Measurements from ENCODE around the gene TNP2. TPM values are rescaled to one million over a fixed set of nuclear protein-coding genes. Genes with fewer than 3 reads are reported as not detected.
"Not testable (repeated sequence)": the region's sequence is repeated elsewhere in the genome, so short reads cannot be mapped to it uniquely, and the experiment has no call there.

The TNP2 gene
- total and polyA plus RNA-seq, 8 donors: not detected

DNA sequence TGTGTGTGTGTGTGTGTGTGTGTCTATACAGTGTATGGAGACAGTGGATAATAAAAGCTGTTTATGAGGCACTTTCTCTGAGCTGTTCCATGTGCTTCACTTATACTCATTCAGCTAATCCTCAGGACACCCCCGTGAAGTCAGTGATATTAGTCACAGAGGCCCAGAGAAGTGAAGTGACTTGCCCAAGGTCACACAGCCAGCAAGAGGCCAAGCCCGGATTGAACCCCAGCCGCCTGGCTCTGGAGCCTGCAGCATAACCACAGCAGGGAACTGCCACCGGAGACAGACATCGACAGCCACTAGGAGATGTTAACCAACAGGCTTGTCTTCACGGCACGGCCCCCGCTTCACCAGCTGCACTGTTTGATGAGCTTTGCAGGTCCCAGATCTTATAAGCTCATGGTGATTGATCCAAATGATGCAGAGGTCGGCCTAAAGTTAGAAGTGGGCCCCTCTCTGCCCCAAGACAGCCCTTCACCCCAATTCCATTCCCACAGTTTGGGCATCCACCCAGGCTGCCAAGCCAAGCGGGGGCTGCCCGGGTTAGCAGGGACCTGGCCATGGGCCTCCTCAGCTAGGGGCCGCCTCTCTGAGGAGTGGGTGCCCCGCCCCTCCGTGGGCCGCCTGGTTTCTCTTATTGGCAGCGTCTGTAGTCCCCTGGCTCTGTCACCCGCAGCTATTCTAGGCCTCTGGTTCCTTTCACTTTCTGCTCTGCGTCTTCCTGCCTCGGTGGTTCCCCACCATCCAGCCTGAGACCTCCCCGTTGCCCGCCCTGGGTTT is 44.0 kb downstream of the TNP2 start:
- ATAC-seq: peak in 3 of 4 donors; percentile 29 to 47 (median 44)
- FAIRE-seq: no peak
- no peaks in the 10 kb centered on the region for H3K27me3 ChIP-seq
- no peaks in the 10 kb centered on the region for H3K9me3 ChIP-seq
- H3K4me3 ChIP-seq: no peak overlapping the region
- no peaks in the 10 kb centered on the region for H3K36me3 ChIP-seq
- no peak overlapping the region for H3K27ac ChIP-seq
- no peak for DNase-seq
- WGBS, 2 donors: 62 to 73% methylated on average over 21 of the region's 21 CpGs
- intact Hi-C loops (cut with DNase I): no loop called here
- TF ChIP-seq, protein P1, sequence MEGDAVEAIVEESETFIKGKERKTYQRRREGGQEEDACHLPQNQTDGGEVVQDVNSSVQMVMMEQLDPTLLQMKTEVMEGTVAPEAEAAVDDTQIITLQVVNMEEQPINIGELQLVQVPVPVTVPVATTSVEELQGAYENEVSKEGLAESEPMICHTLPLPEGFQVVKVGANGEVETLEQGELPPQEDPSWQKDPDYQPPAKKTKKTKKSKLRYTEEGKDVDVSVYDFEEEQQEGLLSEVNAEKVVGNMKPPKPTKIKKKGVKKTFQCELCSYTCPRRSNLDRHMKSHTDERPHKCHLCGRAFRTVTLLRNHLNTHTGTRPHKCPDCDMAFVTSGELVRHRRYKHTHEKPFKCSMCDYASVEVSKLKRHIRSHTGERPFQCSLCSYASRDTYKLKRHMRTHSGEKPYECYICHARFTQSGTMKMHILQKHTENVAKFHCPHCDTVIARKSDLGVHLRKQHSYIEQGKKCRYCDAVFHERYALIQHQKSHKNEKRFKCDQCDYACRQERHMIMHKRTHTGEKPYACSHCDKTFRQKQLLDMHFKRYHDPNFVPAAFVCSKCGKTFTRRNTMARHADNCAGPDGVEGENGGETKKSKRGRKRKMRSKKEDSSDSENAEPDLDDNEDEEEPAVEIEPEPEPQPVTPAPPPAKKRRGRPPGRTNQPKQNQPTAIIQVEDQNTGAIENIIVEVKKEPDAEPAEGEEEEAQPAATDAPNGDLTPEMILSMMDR (IDR thresholded peaks at IDR 0.05): no peak
- H3K4me1 ChIP-seq: no peaks in the 10 kb centered on the region

DNA sequence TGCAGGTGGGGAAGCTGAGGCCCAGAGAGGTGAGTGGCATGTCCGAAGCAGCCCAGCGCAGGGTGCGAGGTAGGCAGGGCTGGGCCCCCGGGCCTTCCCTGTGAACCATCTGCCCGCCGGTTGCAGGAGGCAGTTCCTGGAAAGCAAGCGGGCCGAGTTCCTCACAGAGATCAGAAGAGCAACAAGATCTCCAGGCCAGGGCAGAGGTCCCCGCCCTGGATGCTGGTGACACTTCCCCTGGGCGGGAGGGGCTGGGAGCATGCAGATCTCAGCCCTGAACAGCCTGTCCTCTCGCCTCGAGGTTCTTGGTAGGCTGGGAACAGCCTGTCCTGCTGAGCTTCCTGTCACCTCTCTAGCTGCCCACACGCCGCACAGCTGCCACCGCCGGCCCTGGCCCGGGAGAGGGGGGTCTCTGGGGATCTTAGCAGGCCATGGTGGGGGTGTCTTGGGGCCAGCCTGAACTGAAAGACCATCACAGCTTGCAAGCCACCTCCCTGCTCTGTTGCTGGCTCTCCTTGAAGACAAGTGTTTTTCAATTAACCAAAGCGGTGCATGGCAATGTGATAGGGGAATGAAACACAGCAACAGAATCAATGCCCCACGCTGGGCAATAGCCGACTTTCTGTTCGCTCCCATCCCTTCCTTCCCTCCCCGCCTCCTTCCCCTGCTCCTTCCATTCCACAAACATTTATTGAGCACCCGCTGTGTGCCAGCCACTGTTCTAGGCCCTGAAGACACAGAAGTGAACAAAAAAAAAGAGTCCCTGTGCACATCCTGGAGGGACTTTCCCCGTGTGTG is 44.8 kb downstream of the TNP2 start:
- FAIRE-seq (no peak), ATAC-seq (peak in 3 of 4 donors; percentile 67 to 85 (median 78)), DNase-seq (no peak)
- Histone ChIP-seq H3K27ac (no peak overlapping the region), H3K9me3 (no peaks in the 10 kb centered on the region), H3K27me3 (no peaks in the 10 kb centered on the region), H3K4me3 (no peak overlapping the region), H3K36me3 (no peaks in the 10 kb centered on the region), H3K4me1 (no peaks in the 10 kb centered on the region)
- intact Hi-C loops (cut with DNase I): no loop called here
- TF ChIP-seq, protein P1 (IDR thresholded peaks at IDR 0.05): no peak
- 69 to 77% methylated on average over 24 of the region's 24 CpGs for WGBS, 2 donors

DNA sequence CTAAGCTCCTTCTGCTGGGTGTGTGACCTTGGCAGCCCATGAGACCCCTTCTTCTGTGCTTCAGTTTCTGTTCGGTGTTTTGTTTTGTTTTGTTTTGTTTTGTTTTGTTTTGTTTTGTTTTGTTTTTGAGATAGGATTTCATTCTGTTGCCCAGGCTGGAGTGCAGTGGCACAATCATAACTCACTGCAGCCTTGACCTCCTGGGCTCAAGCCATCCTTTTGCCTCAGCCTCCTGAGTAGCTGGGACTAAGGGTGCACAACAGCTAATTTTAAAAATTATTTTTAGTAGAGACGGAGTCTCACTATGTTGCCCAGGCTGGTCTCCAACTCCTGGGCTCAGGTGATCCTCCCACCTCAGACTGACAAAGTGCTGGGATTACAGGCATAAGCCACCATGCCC is 48.6 kb downstream of the TNP2 start:
- intact Hi-C loops (cut with DNase I): not testable (repeated sequence)

DNA sequence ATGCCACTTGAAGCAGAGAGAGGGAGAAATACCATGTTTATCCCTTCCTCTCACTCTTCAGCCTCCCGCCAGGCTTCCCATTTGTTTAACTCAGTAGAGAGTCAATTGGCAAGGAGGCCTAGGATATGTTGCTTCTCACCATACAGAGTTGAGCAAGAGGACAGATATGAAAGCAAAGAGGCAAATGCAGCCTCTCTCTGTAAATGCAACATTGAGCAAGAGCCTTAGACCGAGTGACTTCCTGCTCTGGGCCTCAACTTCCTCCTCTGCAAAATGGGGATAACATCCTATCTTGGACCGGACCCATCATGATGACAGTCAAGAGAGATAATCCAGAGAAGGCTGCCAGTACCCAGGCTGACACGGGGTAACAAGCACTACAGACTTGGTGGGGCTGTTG is 49.9 kb downstream of the TNP2 start:
- intact Hi-C loops (cut with DNase I): no loop called here
- Histone ChIP-seq H3K4me3 (no peak overlapping the region), H3K36me3 (no peaks in the 10 kb centered on the region), H3K27me3 (no peaks in the 10 kb centered on the region), H3K4me1 (no peaks in the 10 kb centered on the region), H3K9me3 (no peaks in the 10 kb centered on the region), H3K27ac (no peak overlapping the region)
- no peak for FAIRE-seq
- WGBS, 2 donors: 84 to 85% methylated on average over 4 of the region's 4 CpGs
- peak in 1 of 4 donors; percentile 18 for ATAC-seq
- no peak for DNase-seq
- TF ChIP-seq, protein P1 (IDR thresholded peaks at IDR 0.05): no peak

More for the DNA sequence above, 48.6 kb downstream of the TNP2 start:
- H3K27me3 ChIP-seq, ATAC-seq, H3K27ac ChIP-seq, H3K4me3 ChIP-seq, H3K36me3 ChIP-seq, H3K9me3 ChIP-seq, DNase-seq, H3K4me1 ChIP-seq, FAIRE-seq: not testable (repeated sequence)
- 56 to 70% methylated on average over 2 of the region's 2 CpGs for WGBS, 2 donors

DNA sequence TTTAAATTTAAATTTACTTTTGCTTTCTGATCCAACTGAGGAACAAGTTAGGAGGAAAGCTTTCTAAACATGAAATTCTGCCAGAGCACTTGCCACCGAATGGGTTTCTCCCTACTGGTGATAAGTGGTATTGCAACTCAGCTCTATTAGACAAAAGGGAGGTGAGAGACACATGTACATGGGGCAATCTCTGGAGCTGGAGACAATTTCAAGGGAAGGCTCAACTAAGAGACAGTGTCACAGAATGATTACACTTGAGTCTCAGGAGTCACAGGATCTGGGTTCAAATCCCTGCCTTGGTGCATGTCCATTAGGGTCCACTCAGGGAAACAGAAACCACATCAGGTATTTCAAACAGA is 50.5 kb downstream of the TNP2 start:
- no peak overlapping the region for H3K4me3 ChIP-seq
- no peak for FAIRE-seq
- intact Hi-C loops (cut with DNase I): no loop called here
- H3K9me3 ChIP-seq: no peaks in the 10 kb centered on the region
- no peaks in the 10 kb centered on the region for H3K4me1 ChIP-seq
- no peak for ATAC-seq
- H3K27me3 ChIP-seq: no peaks in the 10 kb centered on the region
- no peaks in the 10 kb centered on the region for H3K36me3 ChIP-seq
- no peak for DNase-seq
- 72 to 80% methylated on average over 1 of the region's 1 CpG for WGBS, 2 donors
- no peak overlapping the region for H3K27ac ChIP-seq
- TF ChIP-seq, protein P1 (IDR thresholded peaks at IDR 0.05): peak in 2 of 4 donors; percentile 22 to 30

Small RNA genes within 50 kb of the gene (microRNA-seq; reads per million reads assigned to microRNA genes)
- gene MIR548H2: 0 reads per million in 2 donors

Other genes with a start within 250 kb of the TNP2 start
- gene SOCS1, start 13.1 kb downstream of the TNP2 start, total RNA-seq: 1 to 10 TPM; 1.3 to 7.9 (median 1.8) TPM
- 1 to 10 TPM; 4.6 to 5.7 TPM for gene SOCS1, start 13.1 kb downstream of the TNP2 start, polyA plus RNA-seq
- gene PRM3, start 4.3 kb upstream of the TNP2 start, total RNA-seq: not detected
- not detected for gene PRM3, start 4.3 kb upstream of the TNP2 start, polyA plus RNA-seq
- not detected for gene PRM2, start 7.2 kb upstream of the TNP2 start, total RNA-seq
- not detected for gene PRM2, start 7.2 kb upstream of the TNP2 start, polyA plus RNA-seq
- not detected for gene PRM1, start 12.0 kb upstream of the TNP2 start, total RNA-seq
- not detected for gene PRM1, start 12.0 kb upstream of the TNP2 start, polyA plus RNA-seq
- gene RMI2, start 76.1 kb upstream of the TNP2 start, total RNA-seq: 1 to 10 TPM in 4 of 6 donors, under 1 TPM in 2; 0.35 to 3.2 (median 1.2) TPM
- 1 to 10 TPM in 1 of 2 donors, under 1 TPM in 1; 0.65 to 1.5 TPM for gene RMI2, start 76.1 kb upstream of the TNP2 start, polyA plus RNA-seq